DMS53 treated with DMSO at 0.1 percent for 48 hours (cell line): ENCODE results near the gene CENPM.

Experiments used
- DNase-seq: peaks from one replicate; lab custom pipeline; 2025; ENCODE audit not compliant: unreplicated experiment; lab: John Stamatoyannopoulos, UW

Gene CENPM

DNA sequence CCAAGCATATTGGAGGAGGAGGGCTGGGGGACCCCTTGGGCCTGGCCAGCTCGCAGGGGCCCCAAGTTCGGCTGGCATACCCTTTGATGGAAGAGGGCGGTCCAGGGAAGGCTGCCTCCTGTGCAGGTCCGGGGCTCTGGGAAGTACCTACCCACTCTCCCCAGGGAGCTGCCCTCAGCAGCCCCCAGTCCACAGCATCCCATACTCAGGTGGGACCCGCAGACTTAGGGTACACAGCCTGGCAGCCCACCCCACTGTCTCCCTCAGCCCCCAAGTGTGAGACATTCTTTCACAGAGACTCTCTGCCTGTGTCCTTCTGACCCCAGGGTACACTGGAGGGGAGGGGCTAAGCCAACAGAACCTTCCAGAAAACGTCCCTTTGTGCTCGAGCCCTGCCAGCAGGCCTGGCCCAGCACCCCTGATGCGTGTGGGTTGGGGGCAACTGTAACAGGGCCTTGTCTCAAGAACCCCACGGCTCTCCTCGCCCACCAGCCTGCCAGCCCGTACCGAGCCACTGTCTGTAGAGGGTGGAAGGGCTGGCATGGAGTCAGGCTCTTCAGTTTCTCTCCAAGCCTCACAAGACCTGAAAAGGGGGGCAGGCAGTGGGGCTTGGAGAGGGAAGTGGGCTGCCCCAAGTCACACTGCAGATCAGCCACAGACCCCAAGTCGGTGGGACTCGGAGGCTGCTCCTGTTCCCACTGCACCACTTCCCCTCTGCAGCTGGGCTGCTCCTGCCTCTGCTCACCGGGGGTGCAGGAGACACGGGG is 13.4 kb downstream of the CENPM start:
- DNase-seq: no peak

- no peak for DNase-seq
Observed at GRCh38 chr22:41932353-41932752, 14.6 kb downstream of the CENPM start.

- no peak for DNase-seq
Observed at GRCh38 chr22:41931701-41932269, 15.2 kb downstream of the CENPM start.

DNA sequence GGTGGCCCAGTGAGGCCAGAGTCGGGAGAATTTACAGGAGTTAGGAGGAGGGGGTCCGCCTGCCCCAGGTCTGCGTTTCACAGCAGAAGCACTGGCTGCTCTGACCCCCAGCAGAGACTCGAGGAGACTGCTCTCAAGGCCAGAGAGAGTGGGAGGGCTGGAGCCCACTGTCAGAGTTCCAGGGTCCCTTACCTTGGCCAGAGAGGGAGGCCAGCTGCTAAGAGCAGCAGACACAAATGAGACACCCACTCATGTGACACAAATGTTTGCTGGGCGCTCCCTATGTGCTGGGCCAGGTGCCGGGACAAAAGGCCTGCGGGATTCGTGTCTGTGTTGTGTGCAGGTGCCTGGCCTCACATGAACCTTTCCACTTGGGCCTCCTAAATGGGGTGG is 17.5 kb downstream of the CENPM start:
- peak; percentile 23 for DNase-seq

GRCh38 chr22:41928593-41929417 is 18.1 kb downstream of the CENPM start:
- no peak for DNase-seq

- no peak for DNase-seq
Observed at GRCh38 chr22:41927813-41928212, 19.1 kb downstream of the CENPM start.

GRCh38 chr22:41925783-41926460 is 21.0 kb downstream of the CENPM start:
- DNase-seq: peak; percentile 14

DNA sequence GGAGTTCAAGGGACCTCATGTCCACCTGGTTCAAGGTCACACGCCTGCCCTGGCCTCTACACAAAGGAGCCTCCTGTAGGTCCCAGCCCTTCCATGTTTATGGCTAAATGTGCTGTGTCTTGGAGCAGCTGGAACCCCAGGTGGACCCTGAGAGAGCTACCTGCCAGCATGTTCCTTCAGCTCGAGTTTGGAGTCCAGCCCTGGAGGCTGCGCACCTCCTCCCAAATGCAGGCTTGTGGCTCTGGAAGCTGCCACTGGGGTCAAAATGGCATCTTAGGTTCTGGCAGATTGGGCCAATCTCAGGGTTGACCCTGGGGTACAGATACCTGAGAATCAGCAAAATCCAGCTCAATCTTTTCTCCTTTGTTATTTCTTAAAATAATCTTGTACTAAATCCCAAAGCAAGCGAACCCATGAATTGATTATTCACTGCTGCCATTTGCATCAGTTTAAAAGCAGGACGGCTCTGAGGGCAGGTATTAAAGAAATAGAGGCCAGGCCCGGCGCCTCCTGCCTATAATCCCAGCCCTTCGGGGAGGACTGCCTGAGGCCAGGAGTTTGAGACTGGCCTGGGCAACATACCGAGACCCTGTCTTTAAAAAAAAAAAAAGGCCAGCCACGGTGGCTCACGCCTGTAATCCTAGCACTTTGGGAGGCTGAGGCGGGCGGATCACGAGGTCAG is 23.2 kb downstream of the CENPM start:
- no peak for DNase-seq

DNA sequence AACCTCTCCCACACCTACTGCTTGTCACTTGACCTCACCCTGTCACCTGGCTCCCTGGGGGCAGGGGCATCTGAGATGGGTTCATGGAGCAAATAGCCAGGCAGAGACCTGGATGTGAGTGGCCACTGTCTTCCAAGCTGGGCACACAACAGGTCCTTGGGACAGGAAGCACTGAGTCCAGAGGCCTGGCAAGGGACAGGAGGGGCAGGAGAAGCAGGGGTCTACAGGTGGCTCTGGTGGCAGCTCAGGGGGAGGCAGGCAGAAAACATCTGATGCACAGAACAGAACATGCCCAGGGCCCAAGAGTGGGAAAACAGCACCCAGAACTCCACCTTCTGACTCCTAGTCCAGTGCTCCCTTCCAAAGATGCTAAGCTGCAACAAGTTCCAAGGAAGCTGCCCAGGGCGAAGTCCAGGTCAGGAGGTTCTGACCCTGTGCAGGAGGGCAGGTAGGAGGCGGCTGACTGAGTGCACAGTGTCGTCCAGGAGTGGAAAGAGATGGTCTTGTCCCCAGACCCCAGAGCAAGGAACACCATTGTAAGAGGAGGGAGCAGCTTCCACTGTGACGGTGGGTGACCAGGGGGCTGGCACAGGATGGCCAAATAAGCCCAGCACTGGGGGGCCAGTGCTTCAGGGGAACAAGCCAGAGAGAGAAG is 23.9 kb downstream of the CENPM start:
- DNase-seq: no peak

GRCh38 chr22:41922328-41922727 is 24.6 kb downstream of the CENPM start:
- no peak for DNase-seq

DNA sequence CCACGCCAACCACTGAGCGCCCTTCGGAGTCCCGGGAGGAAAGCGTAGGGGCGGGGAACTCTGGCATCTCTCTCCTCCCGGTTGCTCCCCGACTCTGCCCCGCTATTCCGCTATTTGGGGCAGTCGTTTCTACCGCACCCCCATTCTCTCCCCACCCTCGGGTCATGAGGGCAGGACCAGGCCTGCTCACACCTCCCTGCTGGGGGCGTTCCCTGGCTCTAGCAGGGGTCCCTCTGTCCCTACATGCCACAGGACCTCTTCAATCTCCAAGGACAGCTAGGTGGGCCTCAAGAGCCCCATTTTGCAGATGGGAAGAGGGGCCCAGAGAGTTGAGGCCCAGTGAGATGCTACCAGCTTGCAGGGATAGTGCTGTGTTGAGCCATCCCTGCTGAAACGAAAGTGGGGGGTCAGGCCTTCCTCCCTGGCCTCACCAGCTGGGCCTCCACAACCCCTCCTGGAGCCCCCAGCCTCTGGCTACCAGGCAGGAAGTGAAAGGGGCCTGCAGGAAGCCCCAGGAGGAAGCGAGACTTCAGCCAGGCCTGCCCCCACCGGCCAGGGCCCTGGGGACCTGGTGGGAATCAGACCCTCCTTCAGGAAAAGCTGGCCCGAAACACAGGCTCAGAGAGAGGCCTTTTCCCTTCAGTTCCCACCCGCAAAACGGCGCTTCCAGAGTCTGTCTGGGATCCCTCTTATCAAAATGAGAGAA is 26.5 kb downstream of the CENPM start:
- no peak for DNase-seq

GRCh38 chr22:41919357-41920224 is 27.4 kb downstream of the CENPM start:
- DNase-seq: no peak

- DNase-seq: no peak
Observed at GRCh38 chr22:41917903-41918791, 28.8 kb downstream of the CENPM start.

DNA sequence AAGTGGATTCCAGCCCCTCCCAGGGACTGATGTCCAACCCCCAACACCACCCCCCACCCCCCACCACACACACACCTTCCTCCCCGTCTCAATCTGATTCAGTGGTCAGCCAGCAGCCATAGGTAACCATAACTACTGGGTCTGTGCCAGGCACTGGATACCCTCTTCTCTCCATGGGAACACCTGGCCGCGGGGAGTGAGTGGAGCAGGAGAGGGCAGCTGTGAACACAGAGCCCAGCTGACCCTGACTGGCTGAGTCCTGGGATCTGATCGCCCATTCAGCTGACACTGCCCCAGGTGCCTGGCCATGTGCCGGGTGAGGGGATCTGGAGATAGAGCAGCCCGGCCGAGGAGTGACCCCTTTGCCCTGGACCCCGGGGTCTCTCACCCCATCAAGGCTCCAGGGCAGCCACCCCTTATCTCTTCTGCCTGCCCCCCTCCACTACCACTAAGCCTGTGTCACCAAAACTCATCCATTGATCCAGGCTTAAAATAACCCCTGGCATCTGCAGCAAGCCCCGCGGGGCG is 29.5 kb downstream of the CENPM start:
- DNase-seq: peak; percentile 41

GRCh38 chr22:41916745-41917358 is 30.1 kb downstream of the CENPM start:
- DNase-seq: no peak

GRCh38 chr22:41915786-41916493 is 31.0 kb downstream of the CENPM start:
- DNase-seq: no peak
